Naive thymus-derived CD4-positive, alpha-beta T cell (primary cell): ENCODE results near the gene MAPKAPK2. TPM values are rescaled to one million over a fixed set of nuclear protein-coding genes. Genes with fewer than 3 reads are reported as not detected.

ENCODE experiments used
- ATAC-seq: fragments of 150-1000 bp; cut with Tn5 transposase; 2 replicates; pipeline ENCODE4 v1.10.0; 2021; ENCODE audit warnings: mild to moderate bottlenecking, moderate library complexity
- CTCF ChIA-PET: fragments of 350-600 bp; sonication (Branson Sonifier 250); formaldehyde crosslinking; loops from one replicate; lab custom pipeline; 2021; ENCODE audit warnings: antibody characterized with exemption; lab: Charles Lee
- POLR2A ChIA-PET: fragments of 350-600 bp; sonication (Branson Sonifier 250); formaldehyde crosslinking; loops from one replicate; lab custom pipeline; 2021; ENCODE audit warnings: antibody characterized with exemption, inconsistent platforms; lab: Charles Lee
- DNase-seq, 9 donors: peaks; one replicate each; pipeline versions ENCODE4 v3.0.0 to v3.0.0-alpha.2; 2020 to 2022; ENCODE audit warnings: mixed read lengths in 1 of 9
- H3K27ac ChIP-seq: one replicate; pipeline ENCODE4 v1.7.0; 2013; ENCODE audit warnings: mild to moderate bottlenecking, low read depth, low read length, moderate library complexity
- H3K27me3 ChIP-seq, 2 donors: one replicate each; pipeline ENCODE4 v1.7.0; 2013; ENCODE audit warnings: low read length in 2 of 2, mild to moderate bottlenecking in 2 of 2, moderate library complexity in 2 of 2; ENCODE audit not compliant: control insufficient read depth in 2 of 2, insufficient read depth in 2 of 2
- H3K36me3 ChIP-seq, 3 experiments: 1 replicate in 2 of 3; 2 replicates in 1 of 3; pipeline ENCODE4 v1.7.0; 2013; ENCODE audit warnings: low read length in 3 of 3, mild to moderate bottlenecking in 3 of 3, moderate library complexity in 1 of 3; ENCODE audit not compliant: insufficient read depth in 3 of 3, control insufficient read depth in 2 of 3
- H3K4me1 ChIP-seq, 2 donors: one replicate each; pipeline ENCODE4 v1.7.0; 2013; ENCODE audit warnings: low read length in 2 of 2, mild to moderate bottlenecking in 2 of 2, moderate library complexity in 1 of 2; ENCODE audit not compliant: control insufficient read depth in 2 of 2, insufficient read depth in 2 of 2
- H3K4me3 ChIP-seq: 2 replicates; pipeline ENCODE4 v1.7.0; 2013; ENCODE audit warnings: mild to moderate bottlenecking, low read length
- H3K9me3 ChIP-seq, 3 experiments: 1 replicate in 2 of 3; 2 replicates in 1 of 3; pipeline ENCODE4 v1.7.0; 2013; ENCODE audit warnings: low read length in 3 of 3; ENCODE audit not compliant: control insufficient read depth in 2 of 3
- H3K27ac Mint-ChIP-seq, 9 donors: one replicate each; pipeline ENCODE4 v1.8.0; 2020 to 2022; ENCODE audit warnings: mixed read lengths in 9 of 9, mild to moderate bottlenecking in 8 of 9, moderate library complexity in 5 of 9, inconsistent platforms in 2 of 9
- H3K27me3 Mint-ChIP-seq, 5 donors: one replicate each; pipeline ENCODE4 v1.8.0; 2021 to 2022; ENCODE audit warnings: mixed read lengths in 5 of 5, mild to moderate bottlenecking in 1 of 5
- H3K36me3 Mint-ChIP-seq, 5 donors: one replicate each; pipeline ENCODE4 v1.8.0; 2020 to 2022; ENCODE audit warnings: mixed read lengths in 5 of 5, mild to moderate bottlenecking in 3 of 5, inconsistent platforms in 1 of 5
- H3K4me1 Mint-ChIP-seq, 7 donors: one replicate each; pipeline ENCODE4 v1.8.0; 2020 to 2022; ENCODE audit warnings: mixed read lengths in 7 of 7, mild to moderate bottlenecking in 3 of 7, inconsistent platforms in 1 of 7
- H3K4me3 Mint-ChIP-seq, 10 donors: one replicate each; pipeline ENCODE4 v1.8.0; 2020 to 2022; ENCODE audit warnings: mild to moderate bottlenecking in 10 of 10, mixed read lengths in 10 of 10, moderate library complexity in 6 of 10, inconsistent platforms in 2 of 10
- H3K9me3 Mint-ChIP-seq, 11 donors: one replicate each; pipeline ENCODE4 v1.8.0; 2020 to 2022; ENCODE audit warnings: mixed read lengths in 11 of 11, mild to moderate bottlenecking in 4 of 11, inconsistent platforms in 1 of 11, moderate library complexity in 1 of 11
- intact Hi-C, 2 donors: fragments of 100-400 bp; cut with micrococcal nuclease; formaldehyde crosslinking; loops; one replicate each; pipeline ENCODE4 v1.15.1; 2023
- polyA plus RNA-seq, 2 donors: library from polyadenylated mRNA; unstranded; fragments of 300-500 nt; fragmentation: Illumina TruSeq; gene quantifications; one replicate each; pipeline ENCODE4 v1.2.3, GENCODE V29; 2021
- total RNA-seq, 6 experiments: library from RNA in 5 of 6; stranded (reverse) in 5 of 6; gene quantifications; 1 replicate in 5 of 6; 2 replicates in 1 of 6; pipeline ENCODE4 v1.2.3 and lab custom pipeline; 2021 to 2026

The MAPKAPK2 gene
- total and polyA plus RNA-seq, 7 experiments from 2014 or later = 1.4 to 123 (median 53.2) TPM

- ATAC-seq (no peak), DNase-seq (no peak)
- CTCF ChIA-PET = interaction anchor here (3.7 kb wide), 1 partner anchor 12 kb away, joined by 19 read pairs; no protein-coding TSS in a partner anchor
- H3K4me1 ChIP-seq = no peaks in the 10 kb centered on the region
- H3K9me3 Mint-ChIP-seq = no peaks in the 10 kb centered on the region
- no peak overlapping the region for H3K4me3 ChIP-seq
- no peaks in the 10 kb centered on the region for H3K36me3 ChIP-seq
- no peak overlapping the region for H3K27ac Mint-ChIP-seq
- intact Hi-C loops = no loop called here
- no peaks in the 10 kb centered on the region for H3K9me3 ChIP-seq
- H3K4me1 Mint-ChIP-seq = peaks cover 0 to 2% (median 0%) of the 10 kb centered on the region in 7 donors
- H3K27ac ChIP-seq = no peak overlapping the region
- no peaks in the 10 kb centered on the region for H3K27me3 ChIP-seq
- H3K36me3 Mint-ChIP-seq = peaks cover 0 to 26% (median 0%) of the 10 kb centered on the region in 5 donors
- H3K27me3 Mint-ChIP-seq = peaks cover under 1 to 9% (median 4%) of the 10 kb centered on the region in 5 donors
- POLR2A ChIA-PET = no interaction called here
- no peak overlapping the region for H3K4me3 Mint-ChIP-seq
Measured at GRCh38 chr1:206651958-206652890, 32.5 kb upstream of the MAPKAPK2 start.

- H3K27ac ChIP-seq = no peak overlapping the region
- no peaks in the 10 kb centered on the region for H3K9me3 Mint-ChIP-seq
- H3K4me1 ChIP-seq = no peaks in the 10 kb centered on the region
- ATAC-seq (no peak), DNase-seq (no peak)
- no peak overlapping the region for H3K4me3 Mint-ChIP-seq
- H3K27me3 ChIP-seq = peaks cover 0 to 4% of the 10 kb centered on the region in 2 donors
- no peaks in the 10 kb centered on the region for H3K9me3 ChIP-seq
- H3K4me3 ChIP-seq = no peak overlapping the region
- intact Hi-C loops = no loop called here
- H3K36me3 ChIP-seq = no peaks in the 10 kb centered on the region
- peaks cover 0 to 20% (median 0%) of the 10 kb centered on the region in 5 donors for H3K36me3 Mint-ChIP-seq
- peaks cover 5 to 10% (median 9%) of the 10 kb centered on the region in 7 donors for H3K4me1 Mint-ChIP-seq
- ChIA-PET CTCF (interaction anchor here (0.5 to 3.7 kb wide), 4 partner anchors 10 to 328 kb away, joined by 3 to 19 read pairs (median 10); partner anchors contain the start of gene DYRK3), POLR2A (interaction anchor here (0.5 kb wide), 1 partner anchor 90 kb away, joined by 3 read pairs; no protein-coding TSS in a partner anchor)
- H3K27ac Mint-ChIP-seq = no peak overlapping the region
- H3K27me3 Mint-ChIP-seq = peaks cover 13 to 26% (median 21%) of the 10 kb centered on the region in 5 donors
Measured at GRCh38 chr1:206653715-206654459, 30.8 kb upstream of the MAPKAPK2 start.

GRCh38 chr1:206654828-206655227 is 29.9 kb upstream of the MAPKAPK2 start:
- peaks cover 0 to 14% (median 0%) of the 10 kb centered on the region in 5 donors for H3K36me3 Mint-ChIP-seq
- no peak for ATAC-seq
- POLR2A ChIA-PET = no interaction called here

GRCh38 chr1:206655471-206655882 is 29.2 kb upstream of the MAPKAPK2 start:
- Histone ChIP-seq H3K27ac (no peak overlapping the region), H3K9me3 (no peaks in the 10 kb centered on the region), H3K4me1 (no peaks in the 10 kb centered on the region), H3K4me3 (no peak overlapping the region), H3K27me3 (peaks cover 0 to 4% of the 10 kb centered on the region in 2 donors), H3K36me3 (no peaks in the 10 kb centered on the region)
- peaks cover 0 to 14% (median 0%) of the 10 kb centered on the region in 5 donors for H3K36me3 Mint-ChIP-seq
- no peak for ATAC-seq
- peaks cover 13 to 30% (median 22%) of the 10 kb centered on the region in 5 donors for H3K27me3 Mint-ChIP-seq
- intact Hi-C loops = no loop called here
- no peak for DNase-seq
- H3K4me1 Mint-ChIP-seq = peaks cover 5 to 12% (median 9%) of the 10 kb centered on the region in 7 donors
- no peak overlapping the region for H3K27ac Mint-ChIP-seq
- no peak overlapping the region for H3K4me3 Mint-ChIP-seq
- H3K9me3 Mint-ChIP-seq = no peaks in the 10 kb centered on the region
- CTCF ChIA-PET = interaction anchor here (0.6 to 3.7 kb wide), 3 partner anchors 8 to 110 kb away, joined by 3 to 19 read pairs (median 15); partner anchors contain the start of gene DYRK3
- POLR2A ChIA-PET = no interaction called here

More at GRCh38 chr1:206654828-206655227, 29.9 kb upstream of the MAPKAPK2 start:
- Histone ChIP-seq H3K9me3 (no peaks in the 10 kb centered on the region), H3K27ac (no peak overlapping the region), H3K36me3 (no peaks in the 10 kb centered on the region), H3K4me3 (no peak overlapping the region), H3K4me1 (no peaks in the 10 kb centered on the region), H3K27me3 (peaks cover 0 to 4% of the 10 kb centered on the region in 2 donors)
- Mint-ChIP-seq H3K9me3 (no peaks in the 10 kb centered on the region), H3K4me3 (no peak overlapping the region), H3K27me3 (peaks cover 13 to 26% (median 21%) of the 10 kb centered on the region in 5 donors), H3K4me1 (peaks cover 5 to 11% (median 9%) of the 10 kb centered on the region in 7 donors), H3K27ac (no peak overlapping the region)
- DNase-seq = no peak
- intact Hi-C loops = no loop called here
- CTCF ChIA-PET = interaction anchor here (3.4 to 3.7 kb wide), 2 partner anchors 9 to 20 kb away, joined by 15 to 19 read pairs; partner anchors contain the start of gene DYRK3

GRCh38 chr1:206656936-206657335 is 27.8 kb upstream of the MAPKAPK2 start:
- Mint-ChIP-seq H3K36me3 (peaks cover 0 to 7% (median 0%) of the 10 kb centered on the region in 5 donors), H3K9me3 (no peaks in the 10 kb centered on the region), H3K27me3 (peaks cover 13 to 34% (median 26%) of the 10 kb centered on the region in 5 donors), H3K27ac (peak overlapping the region in 1 of 9 donors; percentile 42), H3K4me1 (peaks cover 5 to 12% (median 9%) of the 10 kb centered on the region in 7 donors), H3K4me3 (no peak overlapping the region)
- intact Hi-C loops = no loop called here
- Histone ChIP-seq H3K4me1 (no peaks in the 10 kb centered on the region), H3K36me3 (no peaks in the 10 kb centered on the region), H3K4me3 (no peak overlapping the region), H3K27ac (no peak overlapping the region), H3K27me3 (peaks cover 0 to 4% of the 10 kb centered on the region in 2 donors), H3K9me3 (no peaks in the 10 kb centered on the region)
- ATAC-seq (no peak), DNase-seq (no peak)
- CTCF ChIA-PET = interaction anchor here (1.1 to 3.4 kb wide), 3 partner anchors 16 to 22 kb away, joined by 3 to 15 read pairs (median 3); partner anchors contain the start of gene DYRK3
- POLR2A ChIA-PET = no interaction called here

GRCh38 chr1:206657751-206658150 is 27.0 kb upstream of the MAPKAPK2 start:
- POLR2A ChIA-PET = interaction anchor here (0.6 kb wide), 2 partner anchors 53 to 167 kb away, joined by 3 to 4 read pairs; no protein-coding TSS in a partner anchor
- H3K4me1 ChIP-seq = no peaks in the 10 kb centered on the region
- no peak overlapping the region for H3K4me3 ChIP-seq
- Mint-ChIP-seq H3K4me3 (no peak overlapping the region), H3K9me3 (no peaks in the 10 kb centered on the region), H3K36me3 (peaks cover 0 to 3% (median 0%) of the 10 kb centered on the region in 5 donors), H3K27me3 (peaks cover 13 to 35% (median 31%) of the 10 kb centered on the region in 5 donors), H3K4me1 (peaks cover 5 to 13% (median 10%) of the 10 kb centered on the region in 7 donors), H3K27ac (no peak overlapping the region)
- H3K27ac ChIP-seq = no peak overlapping the region
- intact Hi-C loops = loop anchor here (1.0 to 2.0 kb wide), 3 partner anchors 59 to 325 kb away; no protein-coding TSS in a partner anchor
- H3K27me3 ChIP-seq = peaks cover 0 to 4% of the 10 kb centered on the region in 2 donors
- ATAC-seq (no peak), DNase-seq (no peak)
- no peaks in the 10 kb centered on the region for H3K36me3 ChIP-seq
- no peaks in the 10 kb centered on the region for H3K9me3 ChIP-seq
- CTCF ChIA-PET = interaction anchor here (0.7 to 1.3 kb wide), 3 partner anchors 19 to 1134 kb away, joined by 3 read pairs; no protein-coding TSS in a partner anchor
